GM19193 (cell line): ENCODE measurements around the gene EYA4.

Experiments used
- POLR2A ChIP-seq: IDR thresholded peaks from 4 replicates; pipeline ENCODE4 v1.6.1; 2011; ENCODE audit not compliant: insufficient read depth, insufficient read length; ENCODE audit errors: extremely low read depth

EYA4 gene

GRCh38 chr6:133393891-133394290 lies 152.7 kb downstream of the EYA4 start:
- no peak for TF ChIP-seq POLR2A

- TF ChIP-seq POLR2A = no peak
These were observed 153.5 kb downstream of the EYA4 start for GRCh38 chr6:133394630-133395029.

- TF ChIP-seq POLR2A = no peak
These were observed 155.3 kb downstream of the EYA4 start for GRCh38 chr6:133396233-133396983.

- no peak for TF ChIP-seq POLR2A
These were observed 155.8 kb downstream of the EYA4 start for GRCh38 chr6:133396984-133397348.

GRCh38 chr6:133399426-133399825 lies 158.3 kb downstream of the EYA4 start:
- no peak for TF ChIP-seq POLR2A

GRCh38 chr6:133404151-133404550 lies 163.0 kb downstream of the EYA4 start:
- no peak for TF ChIP-seq POLR2A

GRCh38 chr6:133404728-133405127 lies 163.6 kb downstream of the EYA4 start:
- no peak for TF ChIP-seq POLR2A

- TF ChIP-seq POLR2A = no peak
These were observed 166.4 kb downstream of the EYA4 start for GRCh38 chr6:133407320-133408100.

- no peak for TF ChIP-seq POLR2A
These were observed 167.0 kb downstream of the EYA4 start for GRCh38 chr6:133408132-133408531.

- TF ChIP-seq POLR2A = no peak
These were observed 167.4 kb downstream of the EYA4 start for GRCh38 chr6:133408543-133408942.

- TF ChIP-seq POLR2A = no peak
These were observed 169.7 kb downstream of the EYA4 start for GRCh38 chr6:133410638-133411435.

- no peak for TF ChIP-seq POLR2A
These were observed 170.6 kb downstream of the EYA4 start for GRCh38 chr6:133411757-133412156.

- no peak for TF ChIP-seq POLR2A
These were observed 174.1 kb downstream of the EYA4 start for GRCh38 chr6:133415262-133415661.

- TF ChIP-seq POLR2A = no peak
These were observed 177.0 kb downstream of the EYA4 start for GRCh38 chr6:133418108-133418507.

GRCh38 chr6:133423242-133423641 lies 182.1 kb downstream of the EYA4 start:
- no peak for TF ChIP-seq POLR2A
